GM10266 (cell line): Measurements from ENCODE around the gene NDUFA12.

Source experiments
- DNase-seq: peaks from one replicate; pipeline ENCODE4 v3.0.0; 2012; ENCODE audit errors: extremely low spot score
- CTCF ChIP-seq: IDR thresholded peaks from 2 replicates; pipeline ENCODE4 v1.5.1; 2012; ENCODE audit warnings: mild to moderate bottlenecking, low read depth; ENCODE audit not compliant: control insufficient read depth, insufficient read depth; ENCODE audit errors: missing control alignments

NDUFA12 gene

GRCh38 chr12:95014554-95014953, 11.1 kb upstream of the NDUFA12 start:
- TF ChIP-seq CTCF = no peak
- DNase-seq = no peak

DNA sequence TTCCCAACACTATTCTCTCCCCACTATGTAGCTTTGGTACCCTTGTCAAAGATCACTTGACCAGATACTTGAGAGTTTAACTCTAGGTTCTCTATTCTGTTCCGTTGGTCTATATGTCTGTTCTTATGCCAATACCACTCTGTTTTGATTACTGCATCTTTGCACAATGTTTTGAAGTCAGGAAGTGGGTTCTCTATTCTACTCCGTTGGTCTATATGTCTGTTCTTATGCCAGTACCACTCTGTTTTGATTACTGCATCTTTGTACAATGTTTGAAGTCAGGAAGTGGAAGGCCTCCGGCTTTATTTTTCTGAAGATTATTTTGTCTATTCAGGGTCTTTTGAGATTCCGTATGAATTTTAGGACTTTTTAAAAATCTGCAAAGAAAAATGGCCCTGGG, 2.7 kb upstream of the NDUFA12 start:
- no peak for TF ChIP-seq CTCF
- DNase-seq = no peak

- TF ChIP-seq CTCF = no peak
- no peak for DNase-seq
Measured at GRCh38 chr12:95004610-95005009, 1.1 kb upstream of the NDUFA12 start.

DNA sequence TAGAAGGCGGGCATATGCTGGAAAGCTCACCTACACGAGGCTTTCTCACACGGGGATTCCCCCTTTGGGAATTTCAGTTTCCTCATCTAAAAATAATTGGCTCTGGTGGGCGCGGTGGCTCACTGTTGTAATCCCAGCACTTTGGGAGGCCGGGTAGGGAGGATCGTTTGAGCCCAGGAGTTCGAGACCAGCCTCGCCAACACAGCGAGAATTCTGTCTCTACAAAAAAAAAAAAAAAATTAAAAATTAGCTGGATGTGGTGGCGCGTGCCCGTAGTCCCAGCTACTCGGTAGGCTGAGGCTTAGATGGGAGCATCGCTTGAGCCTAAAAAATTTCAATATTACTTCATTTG, 400 bp upstream of the NDUFA12 start:
- TF ChIP-seq CTCF = no peak
- no peak for DNase-seq

DNA sequence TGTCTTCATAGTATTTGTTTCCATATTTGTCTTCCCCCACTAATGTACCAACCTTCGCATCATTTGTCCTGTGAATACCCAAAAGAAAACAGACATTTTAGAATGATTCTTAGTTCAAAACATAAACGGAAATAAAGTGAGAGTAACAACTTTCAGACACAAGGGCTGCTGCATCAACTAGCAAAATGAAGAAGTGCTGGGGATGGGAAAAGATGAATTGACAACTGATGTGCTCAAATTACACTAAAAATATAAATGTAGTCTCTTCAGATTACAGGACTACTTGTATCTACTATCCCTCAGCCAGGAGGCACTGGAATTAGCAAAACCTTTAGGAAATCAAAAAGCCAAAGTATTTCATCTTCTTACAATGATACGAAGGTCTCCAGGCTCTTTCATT, 743 bp downstream of the NDUFA12 start:
- no peak for TF ChIP-seq CTCF
- DNase-seq = no peak

GRCh38 chr12:94998326-94998725, 5.2 kb downstream of the NDUFA12 start:
- no peak for TF ChIP-seq CTCF
- DNase-seq = no peak

GRCh38 chr12:94997726-94998125, 5.8 kb downstream of the NDUFA12 start:
- DNase-seq = no peak
- TF ChIP-seq CTCF = no peak
